ENCODE measurements around the gene SOS1. TPM values are rescaled to one million over a fixed set of nuclear protein-coding genes. Genes with fewer than 3 reads are reported as not detected.
A peak's percentile ranks its signal among the peaks of the same experiment; 100 is the strongest.

Gene SOS1
- total RNA-seq, 1 donor from 2014 or later: 14.1 TPM

DNA sequence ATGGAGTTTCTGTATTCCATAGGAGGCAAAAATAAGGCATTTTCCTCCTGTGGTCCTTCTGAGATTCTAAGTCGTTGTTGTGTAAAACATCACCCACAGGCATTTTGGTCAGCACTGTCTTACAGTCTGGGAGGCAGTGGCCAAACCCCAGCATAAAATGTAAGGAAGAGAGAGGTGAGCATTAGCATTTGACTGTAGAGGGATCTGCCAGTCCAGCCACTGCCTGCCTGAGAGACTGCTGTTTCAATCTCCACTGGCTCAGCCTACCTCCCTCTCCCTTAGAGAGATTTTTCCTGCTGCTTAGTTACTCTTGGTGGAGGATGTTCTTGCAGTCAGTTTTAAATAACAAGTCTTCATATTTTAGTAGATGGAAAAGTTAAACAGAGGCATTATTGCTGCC, 154.2 kb downstream of the SOS1 start:
- no peak overlapping the region for H3K27ac ChIP-seq (ENCODE audit: low read depth, low read length)
- H3K4me3 ChIP-seq (ENCODE audit: low read length in 3 of 3): no peak overlapping the region
- H3K27me3 ChIP-seq (ENCODE audit: control insufficient read depth in 3 of 3, insufficient read depth in 3 of 3, low read length in 3 of 3): no peaks in the 10 kb centered on the region
- H3K9ac ChIP-seq (ENCODE audit: low read depth in 1 of 3, low read length in 3 of 3): no peak overlapping the region
- no peaks in the 10 kb centered on the region for H3K9me3 ChIP-seq (ENCODE audit: control insufficient read depth in 3 of 3, low read length in 3 of 3)
- H3K36me3 ChIP-seq (ENCODE audit: control insufficient read depth in 3 of 3, insufficient read depth in 3 of 3, low read length in 3 of 3): no peaks in the 10 kb centered on the region
- no peaks in the 10 kb centered on the region for H3K4me1 ChIP-seq (ENCODE audit: control insufficient read depth in 3 of 3, insufficient read depth in 3 of 3, low read length in 3 of 3)

DNA sequence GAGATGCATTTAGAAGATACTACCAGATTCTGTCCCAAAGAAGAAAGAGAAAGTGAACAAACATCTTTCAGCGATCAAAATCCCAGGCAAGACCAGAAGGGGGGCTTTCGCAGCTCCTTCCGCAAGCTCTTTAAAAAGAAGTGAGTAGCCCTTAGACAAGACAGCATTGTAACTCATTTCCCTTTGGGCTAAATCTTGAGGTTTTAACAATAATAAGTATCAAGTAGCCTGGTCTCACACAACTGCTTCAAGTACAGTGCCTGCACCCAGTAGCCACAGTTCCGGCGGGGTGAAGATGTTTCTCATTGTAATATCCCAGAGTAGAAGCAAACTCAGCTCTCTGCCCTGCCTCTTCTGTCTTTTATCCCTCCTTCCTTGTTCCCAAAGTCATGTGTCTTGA, 154.8 kb downstream of the SOS1 start:
- H3K27ac ChIP-seq (ENCODE audit: low read depth, low read length): no peak overlapping the region
- H3K27me3 ChIP-seq (ENCODE audit: control insufficient read depth in 3 of 3, insufficient read depth in 3 of 3, low read length in 3 of 3): no peaks in the 10 kb centered on the region
- H3K9ac ChIP-seq (ENCODE audit: low read depth in 1 of 3, low read length in 3 of 3): no peak overlapping the region
- peaks cover 0 to under 1% (median 0%) of the 10 kb centered on the region in 3 donors for H3K4me1 ChIP-seq (ENCODE audit: control insufficient read depth in 3 of 3, insufficient read depth in 3 of 3, low read length in 3 of 3)
- H3K36me3 ChIP-seq (ENCODE audit: control insufficient read depth in 3 of 3, insufficient read depth in 3 of 3, low read length in 3 of 3): no peaks in the 10 kb centered on the region
- no peak overlapping the region for H3K4me3 ChIP-seq (ENCODE audit: low read length in 3 of 3)
- H3K9me3 ChIP-seq (ENCODE audit: control insufficient read depth in 3 of 3, low read length in 3 of 3): no peaks in the 10 kb centered on the region

DNA sequence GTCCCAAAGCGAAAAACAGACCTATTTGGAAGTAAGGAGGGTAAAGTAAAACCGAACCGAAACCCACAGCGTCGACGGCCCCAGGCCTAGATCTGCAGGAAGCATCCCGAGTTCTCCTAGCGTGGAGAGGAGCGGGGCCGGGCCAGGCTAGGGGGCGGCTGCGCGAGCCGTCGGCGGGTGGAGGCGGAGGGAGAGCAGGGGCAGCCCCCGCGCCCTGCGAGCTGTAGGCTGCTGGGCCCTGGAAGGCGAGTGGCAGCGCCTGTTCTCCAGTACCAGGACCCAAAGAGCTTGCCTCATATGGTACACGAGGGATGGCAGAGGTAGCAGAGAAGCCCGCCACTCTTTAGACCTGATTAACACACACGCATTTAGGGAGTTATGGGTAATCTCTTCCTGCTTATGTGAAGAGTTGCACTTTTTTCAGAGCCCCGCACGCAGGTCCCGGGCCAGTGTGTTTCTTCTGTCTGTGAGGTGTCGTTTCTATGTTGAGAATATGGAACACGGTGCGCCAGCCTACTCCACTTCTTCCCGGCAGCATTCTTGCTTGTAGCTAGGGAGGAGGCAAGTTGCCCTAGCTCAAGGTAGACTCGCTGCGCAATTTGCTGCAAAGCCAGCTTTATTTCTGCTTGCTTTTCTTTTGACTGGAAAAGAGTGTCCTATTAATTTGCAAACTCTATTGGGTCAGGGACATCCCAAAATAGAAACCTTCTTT, 160.1 kb downstream of the SOS1 start:
- Histone ChIP-seq H3K4me1 (ENCODE audit: control insufficient read depth in 3 of 3, insufficient read depth in 3 of 3, low read length in 3 of 3) (peaks cover 13 to 18% (median 17%) of the 10 kb centered on the region in 3 donors), H3K9ac (ENCODE audit: low read depth in 1 of 3, low read length in 3 of 3) (no peak overlapping the region), H3K4me3 (ENCODE audit: low read length in 3 of 3) (peak overlapping the region; percentile 48 to 66 (median 52)), H3K27ac (ENCODE audit: low read depth, low read length) (no peak overlapping the region), H3K36me3 (ENCODE audit: control insufficient read depth in 3 of 3, insufficient read depth in 3 of 3, low read length in 3 of 3) (no peaks in the 10 kb centered on the region), H3K9me3 (ENCODE audit: control insufficient read depth in 3 of 3, low read length in 3 of 3) (peaks cover 0 to 3% (median 0%) of the 10 kb centered on the region in 3 donors), H3K27me3 (ENCODE audit: control insufficient read depth in 3 of 3, insufficient read depth in 3 of 3, low read length in 3 of 3) (peaks cover 0 to 2% (median 0%) of the 10 kb centered on the region in 3 donors)

DNA sequence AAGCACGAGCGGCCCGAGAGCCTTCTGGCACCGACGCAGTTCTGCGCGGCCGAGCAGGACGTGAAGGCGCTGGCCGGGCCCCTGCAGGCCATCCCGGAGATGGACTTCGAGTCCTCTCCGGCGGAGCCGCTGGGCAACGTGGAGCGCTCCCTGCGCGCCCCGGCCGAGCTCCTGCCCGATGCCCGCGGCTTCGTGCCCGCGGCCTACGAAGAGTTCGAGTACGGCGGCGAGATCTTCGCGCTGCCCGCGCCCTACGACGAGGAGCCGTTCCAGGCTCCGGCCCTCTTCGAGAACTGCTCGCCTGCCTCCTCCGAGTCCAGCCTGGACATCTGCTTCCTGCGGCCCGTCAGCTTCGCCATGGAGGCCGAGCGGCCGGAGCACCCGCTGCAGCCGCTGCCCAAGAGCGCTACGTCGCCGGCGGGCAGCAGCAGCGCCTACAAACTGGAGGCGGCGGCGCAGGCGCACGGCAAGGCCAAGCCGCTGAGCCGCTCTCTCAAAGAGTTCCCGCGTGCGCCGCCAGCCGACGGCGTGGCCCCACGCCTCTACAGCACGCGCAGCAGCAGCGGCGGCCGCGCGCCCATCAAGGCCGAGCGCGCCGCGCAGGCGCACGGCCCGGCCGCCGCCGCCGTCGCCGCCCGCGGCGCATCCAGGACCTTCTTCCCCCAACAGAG, 160.8 kb downstream of the SOS1 start:
- Histone ChIP-seq H3K27ac (ENCODE audit: low read depth, low read length) (no peak overlapping the region), H3K36me3 (ENCODE audit: control insufficient read depth in 3 of 3, insufficient read depth in 3 of 3, low read length in 3 of 3) (no peaks in the 10 kb centered on the region), H3K9me3 (ENCODE audit: control insufficient read depth in 3 of 3, low read length in 3 of 3) (peaks cover 0 to 3% (median 0%) of the 10 kb centered on the region in 3 donors), H3K4me3 (ENCODE audit: low read length in 3 of 3) (peak overlapping the region; percentile 62 to 67 (median 66)), H3K27me3 (ENCODE audit: control insufficient read depth in 3 of 3, insufficient read depth in 3 of 3, low read length in 3 of 3) (peaks cover 0 to 2% (median 0%) of the 10 kb centered on the region in 3 donors), H3K4me1 (ENCODE audit: control insufficient read depth in 3 of 3, insufficient read depth in 3 of 3, low read length in 3 of 3) (peaks cover 13 to 18% (median 17%) of the 10 kb centered on the region in 3 donors), H3K9ac (ENCODE audit: low read depth in 1 of 3, low read length in 3 of 3) (peak overlapping the region in 1 of 3 donors; percentile 66)

DNA sequence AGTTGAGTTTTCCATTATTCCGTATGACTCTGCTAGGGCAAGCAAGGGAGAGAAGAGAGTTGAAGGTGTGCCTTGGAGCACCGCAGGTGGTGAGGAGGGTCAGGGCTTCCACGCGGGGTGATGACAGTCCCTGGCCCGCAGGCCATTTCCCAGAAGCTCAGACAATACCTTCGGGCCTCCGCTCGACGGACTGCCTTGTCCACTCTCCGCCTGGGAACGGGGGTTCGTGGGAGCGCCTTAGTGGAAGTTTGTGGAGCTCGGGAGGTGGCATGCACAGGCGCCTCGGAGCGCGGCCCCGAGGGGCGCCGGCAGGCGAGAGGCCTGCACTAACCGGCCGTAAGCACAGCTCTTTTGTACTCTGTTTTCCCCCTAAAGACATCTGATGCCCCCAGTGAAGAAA, 161.4 kb downstream of the SOS1 start:
- H3K9ac ChIP-seq (ENCODE audit: low read depth in 1 of 3, low read length in 3 of 3): peak overlapping the region in 1 of 3 donors; percentile 66
- H3K4me3 ChIP-seq (ENCODE audit: low read length in 3 of 3): peak overlapping the region in 1 of 3 donors; percentile 66
- H3K4me1 ChIP-seq (ENCODE audit: control insufficient read depth in 3 of 3, insufficient read depth in 3 of 3, low read length in 3 of 3): peaks cover 13 to 18% (median 17%) of the 10 kb centered on the region in 3 donors
- H3K9me3 ChIP-seq (ENCODE audit: control insufficient read depth in 3 of 3, low read length in 3 of 3): peaks cover 0 to 3% (median 0%) of the 10 kb centered on the region in 3 donors
- H3K27me3 ChIP-seq (ENCODE audit: control insufficient read depth in 3 of 3, insufficient read depth in 3 of 3, low read length in 3 of 3): peaks cover 0 to 2% (median 0%) of the 10 kb centered on the region in 3 donors
- no peak overlapping the region for H3K27ac ChIP-seq (ENCODE audit: low read depth, low read length)
- no peaks in the 10 kb centered on the region for H3K36me3 ChIP-seq (ENCODE audit: control insufficient read depth in 3 of 3, insufficient read depth in 3 of 3, low read length in 3 of 3)

DNA sequence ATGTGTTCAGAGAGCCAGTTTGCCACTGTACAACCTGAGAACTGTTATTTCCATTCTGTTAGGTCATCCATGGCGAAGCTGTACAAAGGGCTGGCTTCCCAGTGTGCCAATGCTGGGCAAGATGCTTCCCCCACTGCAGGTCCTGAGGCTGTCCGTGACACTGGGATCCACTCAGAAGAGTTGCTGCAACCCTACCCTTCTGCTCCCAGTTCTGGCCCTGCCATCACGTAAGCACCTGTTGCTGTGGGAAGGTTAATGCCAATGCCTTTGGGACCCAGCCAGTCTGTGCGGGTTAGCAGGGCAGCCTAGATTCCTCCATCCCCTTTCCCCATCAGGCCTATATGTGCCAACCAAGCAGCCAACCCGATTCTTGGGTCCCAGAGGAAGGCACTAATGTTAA, 162.9 kb downstream of the SOS1 start:
- Histone ChIP-seq H3K9ac (ENCODE audit: low read depth in 1 of 3, low read length in 3 of 3) (no peak overlapping the region), H3K9me3 (ENCODE audit: control insufficient read depth in 3 of 3, low read length in 3 of 3) (peaks cover 0 to 3% (median 0%) of the 10 kb centered on the region in 3 donors), H3K4me1 (ENCODE audit: control insufficient read depth in 3 of 3, insufficient read depth in 3 of 3, low read length in 3 of 3) (peaks cover 13 to 18% (median 17%) of the 10 kb centered on the region in 3 donors), H3K27ac (ENCODE audit: low read depth, low read length) (no peak overlapping the region), H3K27me3 (ENCODE audit: control insufficient read depth in 3 of 3, insufficient read depth in 3 of 3, low read length in 3 of 3) (peaks cover 0 to 2% (median 0%) of the 10 kb centered on the region in 3 donors), H3K4me3 (ENCODE audit: low read length in 3 of 3) (no peak overlapping the region), H3K36me3 (ENCODE audit: control insufficient read depth in 3 of 3, insufficient read depth in 3 of 3, low read length in 3 of 3) (no peaks in the 10 kb centered on the region)

DNA sequence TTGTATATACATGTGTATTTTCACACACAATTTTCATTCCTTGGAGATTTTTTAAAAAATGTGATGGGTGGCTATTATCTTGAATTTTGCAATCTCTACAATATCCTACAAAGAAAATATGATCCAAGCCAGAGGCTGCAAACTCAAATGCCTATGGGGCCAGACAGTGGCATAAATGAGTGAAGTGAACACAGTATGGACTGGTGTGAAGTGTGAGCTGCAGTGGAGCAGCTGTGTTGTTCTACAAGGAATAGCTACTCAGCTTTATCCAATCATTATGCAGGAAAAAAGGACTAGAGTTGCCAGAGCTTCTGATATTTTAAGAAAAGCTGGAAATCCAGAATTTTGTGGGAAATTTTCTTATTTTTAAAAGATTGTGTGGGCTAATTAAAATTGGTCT, 169.1 kb downstream of the SOS1 start:
- Histone ChIP-seq H3K27me3 (ENCODE audit: control insufficient read depth in 3 of 3, insufficient read depth in 3 of 3, low read length in 3 of 3) (no peaks in the 10 kb centered on the region), H3K27ac (ENCODE audit: low read depth, low read length) (no peak overlapping the region), H3K9me3 (ENCODE audit: control insufficient read depth in 3 of 3, low read length in 3 of 3) (no peaks in the 10 kb centered on the region), H3K4me3 (ENCODE audit: low read length in 3 of 3) (no peak overlapping the region), H3K9ac (ENCODE audit: low read depth in 1 of 3, low read length in 3 of 3) (no peak overlapping the region), H3K36me3 (ENCODE audit: control insufficient read depth in 3 of 3, insufficient read depth in 3 of 3, low read length in 3 of 3) (no peaks in the 10 kb centered on the region), H3K4me1 (ENCODE audit: control insufficient read depth in 3 of 3, insufficient read depth in 3 of 3, low read length in 3 of 3) (no peaks in the 10 kb centered on the region)

DNA sequence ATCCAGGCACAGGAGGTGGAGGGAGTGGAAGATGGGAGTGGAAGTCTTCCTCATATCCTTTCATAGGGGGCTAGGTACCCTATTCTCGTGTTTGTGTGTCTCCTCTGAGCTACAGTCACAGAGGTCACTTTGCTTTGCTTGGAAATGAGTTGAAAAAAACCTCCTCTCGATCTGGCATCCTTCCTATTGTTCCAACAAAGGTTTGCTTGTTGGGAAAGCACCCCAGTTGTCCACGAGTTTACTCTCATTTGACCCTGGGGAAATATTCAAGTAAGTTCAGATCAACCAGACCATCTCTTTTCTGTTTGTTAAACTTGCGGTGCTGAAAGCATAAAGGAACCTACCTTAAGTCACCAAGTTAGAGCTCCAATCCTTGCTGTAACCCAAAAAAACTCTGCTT, 171.9 kb downstream of the SOS1 start:
- Histone ChIP-seq H3K9me3 (ENCODE audit: control insufficient read depth in 3 of 3, low read length in 3 of 3) (no peaks in the 10 kb centered on the region), H3K27me3 (ENCODE audit: control insufficient read depth in 3 of 3, insufficient read depth in 3 of 3, low read length in 3 of 3) (no peaks in the 10 kb centered on the region), H3K4me3 (ENCODE audit: low read length in 3 of 3) (no peak overlapping the region), H3K27ac (ENCODE audit: low read depth, low read length) (no peak overlapping the region), H3K4me1 (ENCODE audit: control insufficient read depth in 3 of 3, insufficient read depth in 3 of 3, low read length in 3 of 3) (no peaks in the 10 kb centered on the region), H3K9ac (ENCODE audit: low read depth in 1 of 3, low read length in 3 of 3) (no peak overlapping the region), H3K36me3 (ENCODE audit: control insufficient read depth in 3 of 3, insufficient read depth in 3 of 3, low read length in 3 of 3) (no peaks in the 10 kb centered on the region)

DNA sequence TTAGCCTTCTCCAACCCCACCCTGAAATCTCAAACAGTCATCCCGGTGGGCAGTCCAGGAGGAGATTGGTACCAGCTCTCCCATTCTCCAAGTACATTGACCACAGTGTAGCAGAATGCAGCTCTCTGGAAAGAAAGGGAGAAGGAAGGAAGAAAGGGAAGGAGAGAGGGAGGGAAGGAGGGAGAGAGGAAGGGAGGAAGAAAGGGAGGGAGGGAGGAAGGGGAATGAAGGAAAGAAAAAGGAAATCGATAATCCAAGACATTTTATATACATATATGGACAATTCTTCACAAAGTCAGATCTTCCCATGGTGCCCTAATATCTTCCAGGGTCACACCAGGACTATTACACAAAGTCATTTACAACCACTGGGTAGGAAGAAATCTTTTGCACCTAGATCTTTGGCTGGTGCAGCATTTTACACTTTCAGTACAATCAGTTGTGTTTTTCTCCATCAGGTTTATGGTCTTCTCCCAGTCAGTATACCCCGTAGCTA, 172.4 kb downstream of the SOS1 start:
- Histone ChIP-seq H3K27me3 (ENCODE audit: control insufficient read depth in 3 of 3, insufficient read depth in 3 of 3, low read length in 3 of 3) (no peaks in the 10 kb centered on the region), H3K4me3 (ENCODE audit: low read length in 3 of 3) (no peak overlapping the region), H3K36me3 (ENCODE audit: control insufficient read depth in 3 of 3, insufficient read depth in 3 of 3, low read length in 3 of 3) (no peaks in the 10 kb centered on the region), H3K4me1 (ENCODE audit: control insufficient read depth in 3 of 3, insufficient read depth in 3 of 3, low read length in 3 of 3) (no peaks in the 10 kb centered on the region), H3K27ac (ENCODE audit: low read depth, low read length) (no peak overlapping the region), H3K9me3 (ENCODE audit: control insufficient read depth in 3 of 3, low read length in 3 of 3) (no peaks in the 10 kb centered on the region), H3K9ac (ENCODE audit: low read depth in 1 of 3, low read length in 3 of 3) (no peak overlapping the region)

Measured in skeletal muscle tissue (tissue), 4 donors.